Limb (tissue), 2 donors: ENCODE data around the gene GAL3ST3.
"Not testable (repeated sequence)": the region's sequence is repeated elsewhere in the genome, so short reads cannot be mapped to it uniquely, and the experiment has no call there.

Experiments used
- DNase-seq, 2 donors: peaks; one replicate each; pipeline ENCODE4 v3.0.0-alpha.2; 2016; ENCODE audit errors: extremely low spot score in 2 of 2

Gene GAL3ST3

DNA sequence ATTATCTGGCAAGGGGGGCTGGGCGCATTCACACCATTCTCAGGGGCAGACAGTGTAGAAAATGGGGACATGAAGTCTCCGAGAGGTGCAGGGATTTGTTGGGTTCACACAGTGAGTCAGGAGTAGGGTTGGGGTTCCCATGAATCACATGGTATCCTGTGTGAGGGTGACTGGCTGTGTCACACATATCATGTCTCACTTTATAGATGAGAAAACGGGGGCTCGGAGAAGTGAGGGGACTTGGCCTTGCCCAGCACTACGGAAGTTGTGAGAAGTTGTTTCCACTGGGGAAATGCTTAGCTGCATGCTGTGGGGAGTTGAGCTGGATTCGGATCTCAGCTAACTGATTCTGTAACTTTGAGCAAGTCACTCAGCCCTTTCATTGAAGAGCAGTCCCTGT, 4.2 kb downstream of the GAL3ST3 start:
- no peak for DNase-seq

DNA sequence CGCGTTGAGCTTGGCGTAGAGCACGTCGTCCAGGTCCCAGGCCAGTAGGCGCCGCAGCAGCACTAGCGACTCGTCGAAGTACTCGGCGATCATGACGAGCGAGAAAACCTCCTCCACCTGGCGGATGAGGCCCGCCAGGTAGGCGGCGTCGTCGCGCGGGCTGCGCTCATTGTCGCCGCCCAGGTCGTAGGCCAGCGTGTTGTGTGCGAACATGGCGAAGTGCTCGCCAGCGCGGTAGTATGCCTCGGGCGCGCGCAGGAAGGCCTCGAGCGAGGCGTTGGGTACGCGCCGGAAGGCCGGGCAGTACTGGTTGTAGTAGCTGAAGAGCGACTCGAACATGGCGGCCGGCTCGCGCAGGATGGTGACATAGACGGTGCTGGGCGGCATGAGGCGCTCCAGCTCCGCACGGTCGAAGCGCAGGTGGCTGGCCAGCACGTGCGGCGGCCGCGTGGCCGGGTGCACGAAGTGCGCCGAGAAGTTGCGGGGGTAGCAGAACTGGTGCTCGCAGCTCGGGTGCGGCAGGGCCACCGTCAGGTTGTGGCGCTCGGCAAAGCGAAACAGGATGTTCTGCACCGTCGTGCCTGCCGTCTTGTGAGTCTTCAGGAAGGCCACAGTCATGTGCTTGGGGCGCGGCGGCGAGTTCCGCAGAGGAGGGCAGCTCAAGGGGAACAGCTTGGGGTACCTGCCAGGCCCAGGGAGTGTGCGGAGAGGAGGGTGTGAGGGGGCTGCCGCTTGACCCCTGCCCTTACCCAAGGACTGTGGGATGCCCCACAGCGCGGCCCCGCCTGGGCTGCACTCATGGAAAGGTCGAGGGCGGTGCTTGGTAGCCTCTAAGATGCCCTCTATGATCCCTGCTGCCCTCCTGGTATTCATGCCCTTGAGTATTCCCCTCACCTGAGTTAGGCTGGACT, 5.7 kb downstream of the GAL3ST3 start:
- DNase-seq = no peak

- no peak for DNase-seq
These were observed 6.5 kb downstream of the GAL3ST3 start for GRCh38 chr11:66042227-66042995.

- no peak for DNase-seq
These were observed 9.2 kb downstream of the GAL3ST3 start for GRCh38 chr11:66039765-66040164.

- DNase-seq = no peak
These were observed 11.6 kb downstream of the GAL3ST3 start for GRCh38 chr11:66037327-66037726.

GRCh38 chr11:66036334-66036710, 12.6 kb downstream of the GAL3ST3 start:
- DNase-seq = no peak

GRCh38 chr11:66035653-66036333, 13.2 kb downstream of the GAL3ST3 start:
- no peak for DNase-seq

GRCh38 chr11:66032957-66033735, 15.8 kb downstream of the GAL3ST3 start:
- no peak for DNase-seq

DNA sequence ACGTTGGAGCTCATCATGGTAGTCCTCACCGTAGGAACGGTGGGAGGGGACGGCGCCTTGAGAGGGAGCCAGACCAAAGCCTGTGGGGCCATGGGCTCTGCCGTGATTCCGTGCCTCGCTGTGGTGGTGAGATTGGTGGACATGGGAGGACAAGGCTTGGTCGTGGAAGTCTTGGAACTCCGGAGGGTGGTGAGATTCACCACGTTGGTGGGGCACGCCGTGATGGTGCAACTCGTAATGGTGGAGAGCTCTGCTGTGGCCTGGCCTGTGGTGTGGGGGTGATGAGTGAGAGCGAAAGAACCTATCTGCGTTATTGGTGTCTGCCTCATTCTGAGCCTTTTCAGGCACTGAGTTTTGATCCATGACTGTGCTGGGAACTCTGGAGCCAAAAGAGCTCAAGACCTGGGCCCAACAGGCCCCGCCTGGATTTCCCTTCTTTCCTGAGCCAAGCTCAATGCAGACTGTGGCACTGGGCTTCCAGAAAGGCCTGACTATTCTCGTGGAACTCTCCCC, 22.9 kb downstream of the GAL3ST3 start, which contains the start of gene CATSPER1:
CATSPER1 (minus strand) TSS at position 463 of the 513 bp plus-strand sequence; CDS start at position 363, 100 bp downstream.
- DNase-seq = no peak

DNA sequence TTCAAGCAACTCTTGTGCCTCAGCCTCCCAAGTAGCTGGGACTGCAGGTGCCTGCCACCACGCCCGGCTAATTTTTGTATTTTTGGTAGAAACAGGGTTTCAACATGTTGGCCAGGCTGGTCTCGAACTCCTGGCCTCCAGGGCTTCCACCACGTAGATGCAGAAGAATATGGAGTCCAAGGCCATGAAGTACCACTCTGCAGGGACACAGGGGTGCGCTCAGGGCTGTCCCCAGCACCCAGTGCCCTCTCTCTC, 25.8 kb downstream of the GAL3ST3 start:
- not testable (repeated sequence) for DNase-seq

GRCh38 chr11:66022401-66023185, 26.4 kb downstream of the GAL3ST3 start:
- peak; percentile 49 to 87 for DNase-seq

DNA sequence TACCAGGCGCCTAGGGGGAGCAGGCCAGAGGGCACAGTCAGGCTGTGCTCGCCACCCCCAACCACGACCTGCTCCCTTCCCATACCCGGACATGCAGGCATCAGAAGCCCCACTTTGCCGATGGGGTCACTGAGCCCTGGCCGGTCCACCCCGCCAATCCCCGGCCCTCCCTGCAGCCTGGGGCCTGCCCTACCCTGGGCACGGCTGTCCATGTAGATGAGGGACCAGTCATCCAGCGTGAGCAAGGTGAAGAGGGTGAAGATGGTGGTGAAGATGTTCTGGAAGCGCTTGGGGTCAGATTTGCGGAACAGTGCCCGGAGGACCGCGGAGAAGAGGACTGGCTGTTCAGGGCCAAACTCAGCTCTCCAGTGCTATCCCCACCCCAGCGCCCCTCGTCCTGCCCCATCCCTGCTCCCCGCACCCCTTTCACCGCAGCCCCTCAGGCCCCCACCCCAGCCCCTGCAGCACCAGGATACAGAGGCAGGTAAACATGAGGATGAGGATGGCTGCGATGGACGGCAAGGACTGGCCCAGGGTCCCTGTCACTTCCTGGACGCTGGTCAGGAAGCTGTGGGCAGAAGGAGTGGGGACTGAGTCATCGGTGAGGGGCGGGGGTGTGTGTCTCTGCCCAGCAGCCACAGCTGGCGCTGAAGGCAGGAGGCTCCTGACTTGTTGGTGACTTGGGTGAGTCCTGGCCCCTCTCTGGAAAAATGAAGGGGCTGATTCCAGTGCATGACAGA, 28.2 kb downstream of the GAL3ST3 start:
- DNase-seq = no peak

- no peak for DNase-seq
These were observed 28.7 kb downstream of the GAL3ST3 start for GRCh38 chr11:66020212-66020611.

DNA sequence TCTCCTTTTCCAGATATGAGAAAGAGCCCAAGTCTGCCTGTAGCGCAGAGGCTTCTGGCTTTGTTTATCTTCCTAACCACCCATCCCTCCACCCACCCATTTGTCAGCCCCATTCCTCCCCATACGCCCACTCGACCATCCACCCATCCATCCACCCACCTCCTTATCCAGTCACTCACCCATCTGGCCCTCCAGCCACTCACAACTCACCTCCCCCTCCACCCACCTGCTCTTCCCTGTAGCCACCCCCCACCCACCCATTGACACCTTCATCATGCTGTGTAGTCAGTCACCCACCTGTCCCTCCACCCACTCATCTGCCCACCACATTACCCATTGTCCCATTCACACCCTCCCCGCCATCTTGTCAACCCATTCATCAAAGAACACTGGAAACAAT, 31.6 kb downstream of the GAL3ST3 start:
- no peak for DNase-seq

DNA sequence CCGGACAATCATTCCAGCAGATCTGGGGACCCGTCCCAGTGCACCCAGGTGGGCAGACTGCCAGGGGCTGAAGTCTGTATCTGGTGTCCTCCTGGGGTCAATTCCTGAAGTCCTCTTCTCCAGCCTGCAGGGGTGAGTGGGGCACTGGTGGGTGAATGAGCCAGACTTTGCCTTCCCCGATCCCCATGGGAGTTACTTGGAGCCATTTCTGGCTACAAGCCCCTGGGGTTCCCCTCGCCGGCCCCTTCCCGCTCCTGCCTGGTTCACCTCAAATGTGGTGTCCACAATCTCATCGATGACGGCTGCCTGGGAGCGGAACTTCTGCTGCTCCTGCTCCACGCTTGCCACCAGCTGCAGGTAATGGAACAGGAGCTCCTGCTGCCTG, 32.2 kb downstream of the GAL3ST3 start:
- DNase-seq = no peak

DNA sequence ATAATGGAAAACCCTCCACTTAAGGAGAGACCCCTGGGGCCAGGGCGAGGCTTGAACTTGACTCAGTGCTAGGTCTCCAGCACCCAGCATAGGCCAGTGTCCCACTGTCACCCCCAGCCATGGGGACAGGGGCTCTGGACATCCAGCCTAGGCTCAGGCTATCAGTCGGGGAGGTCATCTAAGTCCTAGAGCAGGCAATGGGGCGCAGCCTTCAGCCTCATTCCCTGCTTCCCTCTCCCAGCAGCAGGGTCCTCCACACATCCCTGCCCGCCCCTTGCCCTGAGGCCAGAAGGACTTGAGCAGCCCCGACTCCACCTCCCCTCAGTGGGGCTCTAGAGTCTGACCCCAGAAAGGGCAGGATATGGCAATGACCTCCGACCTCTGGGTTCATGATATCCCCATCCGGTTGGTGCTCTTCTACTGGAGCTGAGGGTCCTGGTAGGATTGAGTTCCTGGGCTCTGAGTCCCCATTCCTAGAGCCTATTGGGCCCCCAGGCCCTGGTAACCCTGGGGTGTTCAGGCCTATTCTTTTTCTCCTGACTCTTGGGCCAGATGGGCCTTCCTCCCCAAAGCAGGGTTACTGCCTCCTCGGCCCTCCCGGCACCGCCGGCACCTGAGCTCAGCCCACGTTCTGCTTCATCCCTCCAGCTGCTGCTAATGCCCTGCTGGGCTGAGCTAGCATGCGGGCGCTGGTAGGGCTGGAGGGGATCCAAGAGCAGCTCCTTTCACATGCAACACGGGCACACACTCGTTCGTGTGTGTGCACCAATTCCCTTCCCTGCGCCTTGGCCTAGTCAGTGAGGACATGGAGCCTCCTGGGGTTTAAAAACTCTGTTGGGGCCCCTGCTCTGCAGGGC, 32.8 kb downstream of the GAL3ST3 start:
- no peak for DNase-seq

DNA sequence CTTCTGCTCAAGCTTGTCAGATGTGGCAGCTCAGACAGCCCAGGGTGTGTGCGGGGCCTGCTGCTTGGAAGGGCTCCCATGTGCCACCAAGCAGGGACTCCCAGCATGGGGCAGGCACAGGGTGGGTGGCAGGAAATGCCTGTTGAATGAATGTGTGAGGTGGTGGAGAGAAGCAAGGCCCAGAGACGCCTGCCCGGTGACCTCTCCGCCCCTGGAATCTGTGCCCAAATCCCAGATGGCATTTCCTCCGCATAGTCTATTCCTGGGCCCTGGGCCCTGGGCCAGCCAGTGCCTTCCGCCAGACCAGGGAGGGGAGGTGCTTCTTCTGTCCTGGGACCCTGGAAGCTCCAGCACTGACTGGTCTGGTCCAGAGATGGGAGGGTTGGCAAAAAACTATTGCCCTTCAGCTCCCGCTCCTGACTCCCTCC, 33.5 kb downstream of the GAL3ST3 start:
- no peak for DNase-seq

DNA sequence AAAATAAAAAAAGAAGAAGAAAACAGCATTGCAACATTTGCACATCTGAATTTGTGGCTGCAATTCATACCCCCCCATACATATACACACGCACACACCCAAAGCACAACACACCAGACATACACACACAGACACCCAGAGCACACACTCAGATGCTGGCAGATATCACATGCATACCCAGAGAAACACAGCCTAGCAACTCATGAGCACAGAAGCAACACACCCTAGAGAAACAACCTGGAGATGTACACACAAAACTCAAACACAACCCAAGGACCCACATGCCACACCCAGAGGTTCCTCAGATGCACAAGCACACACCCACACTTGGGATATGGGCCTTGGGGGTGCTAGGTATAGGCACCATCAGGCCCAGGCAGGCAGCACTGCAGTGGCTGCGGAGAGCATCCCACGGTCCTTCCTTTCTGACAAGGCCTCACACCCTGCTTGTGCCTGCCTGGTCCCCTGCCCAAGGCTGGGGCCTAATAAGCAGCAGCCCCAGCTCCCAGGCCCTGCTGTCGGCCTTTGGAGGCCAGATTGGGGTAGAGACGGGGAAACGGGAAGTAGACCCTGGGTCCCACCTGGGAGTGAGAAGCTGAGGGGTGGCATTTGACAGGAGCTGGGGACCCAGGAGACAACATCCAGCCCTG, 34.0 kb downstream of the GAL3ST3 start:
- DNase-seq = no peak
